Measurements from ENCODE around the gene CEBPZOS. TPM values are rescaled to one million over a fixed set of nuclear protein-coding genes. Genes with fewer than 3 reads are reported as not detected.

CEBPZOS gene
- total and polyA plus RNA-seq, 9 of the 15 experiments (the other 6 are each of a cell fraction or from before 2014, with no cell fraction given): 21.7 to 64.8 (median 46.7) TPM

DNA sequence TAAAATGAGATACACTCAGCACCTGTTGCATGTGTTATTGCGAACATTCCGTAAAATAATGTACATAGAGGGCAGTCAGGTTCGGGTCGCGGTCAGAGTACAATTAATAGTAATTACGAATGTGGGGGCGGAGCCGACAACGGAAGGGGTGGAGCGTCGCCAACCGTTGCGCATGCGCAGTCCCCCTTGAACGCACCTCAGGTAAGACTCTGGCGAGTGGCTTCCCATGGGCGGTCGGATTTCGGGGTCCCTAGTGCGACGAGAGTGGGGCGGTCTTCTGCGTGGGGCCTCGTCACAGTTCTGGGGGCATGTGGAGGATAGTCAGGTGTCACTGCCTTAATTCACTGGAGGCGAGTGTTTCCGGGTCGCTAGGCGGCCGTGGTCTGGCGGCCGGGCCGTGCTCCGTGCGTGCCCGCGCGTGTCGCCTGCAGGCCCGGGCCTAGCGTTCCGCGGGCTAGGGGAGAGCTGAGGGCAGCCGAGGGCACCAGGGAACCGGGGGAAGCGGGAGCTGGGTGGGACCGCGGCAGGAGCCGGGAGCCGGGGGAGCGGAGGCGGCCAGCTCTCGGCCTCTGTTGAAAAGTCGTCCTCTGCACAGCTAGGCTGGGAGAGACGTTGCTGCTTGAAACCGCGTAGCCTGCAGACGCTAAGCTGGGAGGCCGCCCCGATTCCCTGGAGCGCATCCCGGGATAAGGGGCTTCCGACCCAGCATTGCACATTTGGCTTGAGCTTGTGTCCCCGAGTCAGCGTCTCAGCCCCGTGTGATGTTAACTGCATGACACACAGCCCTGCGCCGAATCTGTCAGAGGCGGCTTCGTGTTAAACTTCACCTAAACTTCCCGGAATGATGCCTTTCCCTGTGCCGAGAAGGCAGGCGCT, at the start of gene CEBPZOS (continued):
- peak; percentile 81; the same call in 1 of the 2 replicates for TF ChIP-seq PML (IDR thresholded peaks at IDR 0.05; ENCODE audit: low read length)
- TF ChIP-seq ETV1 (tag; conservative IDR thresholded peaks at IDR 0.05; ENCODE audit: low read depth): no peak
- no peak; the same call in 1 of the 2 replicates for TF ChIP-seq CTBP1 (IDR thresholded peaks at IDR 0.05; ENCODE audit: borderline replicate concordance)
- TF ChIP-seq JUNB (CRISPR knock-in tag; conservative IDR thresholded peaks at IDR 0.05): no peak
- no peak for TF ChIP-seq HDAC3 (IDR thresholded peaks at IDR 0.05; ENCODE audit: borderline replicate concordance, partially characterized antibody)
- TF ChIP-seq EZH2 (IDR thresholded peaks at IDR 0.05; ENCODE audit: borderline replicate concordance, low read depth, low read length): no peak
- no peak for TF ChIP-seq ARID2 (IDR thresholded peaks at IDR 0.05)
- TF ChIP-seq ZBTB17 (CRISPR knock-in tag; IDR thresholded peaks at IDR 0.05): peak; percentile 60
- TF ChIP-seq, protein P1, sequence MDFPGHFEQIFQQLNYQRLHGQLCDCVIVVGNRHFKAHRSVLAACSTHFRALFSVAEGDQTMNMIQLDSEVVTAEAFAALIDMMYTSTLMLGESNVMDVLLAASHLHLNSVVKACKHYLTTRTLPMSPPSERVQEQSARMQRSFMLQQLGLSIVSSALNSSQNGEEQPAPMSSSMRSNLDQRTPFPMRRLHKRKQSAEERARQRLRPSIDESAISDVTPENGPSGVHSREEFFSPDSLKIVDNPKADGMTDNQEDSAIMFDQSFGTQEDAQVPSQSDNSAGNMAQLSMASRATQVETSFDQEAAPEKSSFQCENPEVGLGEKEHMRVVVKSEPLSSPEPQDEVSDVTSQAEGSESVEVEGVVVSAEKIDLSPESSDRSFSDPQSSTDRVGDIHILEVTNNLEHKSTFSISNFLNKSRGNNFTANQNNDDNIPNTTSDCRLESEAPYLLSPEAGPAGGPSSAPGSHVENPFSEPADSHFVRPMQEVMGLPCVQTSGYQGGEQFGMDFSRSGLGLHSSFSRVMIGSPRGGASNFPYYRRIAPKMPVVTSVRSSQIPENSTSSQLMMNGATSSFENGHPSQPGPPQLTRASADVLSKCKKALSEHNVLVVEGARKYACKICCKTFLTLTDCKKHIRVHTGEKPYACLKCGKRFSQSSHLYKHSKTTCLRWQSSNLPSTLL (IDR thresholded peaks at IDR 0.05): no peak
- 0 out of 2 replicates have a peak, but pooled peaks have one; percentile 12 for TF ChIP-seq FOSL1 (tag; conservative IDR thresholded peaks at IDR 0.05)
- TF ChIP-seq, protein P2, sequence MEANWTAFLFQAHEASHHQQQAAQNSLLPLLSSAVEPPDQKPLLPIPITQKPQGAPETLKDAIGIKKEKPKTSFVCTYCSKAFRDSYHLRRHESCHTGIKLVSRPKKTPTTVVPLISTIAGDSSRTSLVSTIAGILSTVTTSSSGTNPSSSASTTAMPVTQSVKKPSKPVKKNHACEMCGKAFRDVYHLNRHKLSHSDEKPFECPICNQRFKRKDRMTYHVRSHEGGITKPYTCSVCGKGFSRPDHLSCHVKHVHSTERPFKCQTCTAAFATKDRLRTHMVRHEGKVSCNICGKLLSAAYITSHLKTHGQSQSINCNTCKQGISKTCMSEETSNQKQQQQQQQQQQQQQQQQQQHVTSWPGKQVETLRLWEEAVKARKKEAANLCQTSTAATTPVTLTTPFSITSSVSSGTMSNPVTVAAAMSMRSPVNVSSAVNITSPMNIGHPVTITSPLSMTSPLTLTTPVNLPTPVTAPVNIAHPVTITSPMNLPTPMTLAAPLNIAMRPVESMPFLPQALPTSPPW (CRISPR knock-in tag; IDR thresholded peaks at IDR 0.05): no peak
- TF ChIP-seq CBX8 (IDR thresholded peaks at IDR 0.05; ENCODE audit: borderline replicate concordance, extremely low read depth, low read depth, low read length, poor library complexity, severe bottlenecking): no peak
- no peak for TF ChIP-seq TCFL5 (CRISPR knock-in tag; conservative IDR thresholded peaks at IDR 0.05)
- TF ChIP-seq ZSCAN29 (IDR thresholded peaks at IDR 0.05): 0 out of 2 replicates have a peak, but pooled peaks have one; percentile 33
- TF ChIP-seq, protein P3, sequence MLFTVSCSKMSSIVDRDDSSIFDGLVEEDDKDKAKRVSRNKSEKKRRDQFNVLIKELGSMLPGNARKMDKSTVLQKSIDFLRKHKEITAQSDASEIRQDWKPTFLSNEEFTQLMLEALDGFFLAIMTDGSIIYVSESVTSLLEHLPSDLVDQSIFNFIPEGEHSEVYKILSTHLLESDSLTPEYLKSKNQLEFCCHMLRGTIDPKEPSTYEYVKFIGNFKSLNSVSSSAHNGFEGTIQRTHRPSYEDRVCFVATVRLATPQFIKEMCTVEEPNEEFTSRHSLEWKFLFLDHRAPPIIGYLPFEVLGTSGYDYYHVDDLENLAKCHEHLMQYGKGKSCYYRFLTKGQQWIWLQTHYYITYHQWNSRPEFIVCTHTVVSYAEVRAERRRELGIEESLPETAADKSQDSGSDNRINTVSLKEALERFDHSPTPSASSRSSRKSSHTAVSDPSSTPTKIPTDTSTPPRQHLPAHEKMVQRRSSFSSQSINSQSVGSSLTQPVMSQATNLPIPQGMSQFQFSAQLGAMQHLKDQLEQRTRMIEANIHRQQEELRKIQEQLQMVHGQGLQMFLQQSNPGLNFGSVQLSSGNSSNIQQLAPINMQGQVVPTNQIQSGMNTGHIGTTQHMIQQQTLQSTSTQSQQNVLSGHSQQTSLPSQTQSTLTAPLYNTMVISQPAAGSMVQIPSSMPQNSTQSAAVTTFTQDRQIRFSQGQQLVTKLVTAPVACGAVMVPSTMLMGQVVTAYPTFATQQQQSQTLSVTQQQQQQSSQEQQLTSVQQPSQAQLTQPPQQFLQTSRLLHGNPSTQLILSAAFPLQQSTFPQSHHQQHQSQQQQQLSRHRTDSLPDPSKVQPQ (CRISPR knock-in tag; IDR thresholded peaks at IDR 0.05; ENCODE audit: borderline replicate concordance): no peak
- TF ChIP-seq, protein P4, sequence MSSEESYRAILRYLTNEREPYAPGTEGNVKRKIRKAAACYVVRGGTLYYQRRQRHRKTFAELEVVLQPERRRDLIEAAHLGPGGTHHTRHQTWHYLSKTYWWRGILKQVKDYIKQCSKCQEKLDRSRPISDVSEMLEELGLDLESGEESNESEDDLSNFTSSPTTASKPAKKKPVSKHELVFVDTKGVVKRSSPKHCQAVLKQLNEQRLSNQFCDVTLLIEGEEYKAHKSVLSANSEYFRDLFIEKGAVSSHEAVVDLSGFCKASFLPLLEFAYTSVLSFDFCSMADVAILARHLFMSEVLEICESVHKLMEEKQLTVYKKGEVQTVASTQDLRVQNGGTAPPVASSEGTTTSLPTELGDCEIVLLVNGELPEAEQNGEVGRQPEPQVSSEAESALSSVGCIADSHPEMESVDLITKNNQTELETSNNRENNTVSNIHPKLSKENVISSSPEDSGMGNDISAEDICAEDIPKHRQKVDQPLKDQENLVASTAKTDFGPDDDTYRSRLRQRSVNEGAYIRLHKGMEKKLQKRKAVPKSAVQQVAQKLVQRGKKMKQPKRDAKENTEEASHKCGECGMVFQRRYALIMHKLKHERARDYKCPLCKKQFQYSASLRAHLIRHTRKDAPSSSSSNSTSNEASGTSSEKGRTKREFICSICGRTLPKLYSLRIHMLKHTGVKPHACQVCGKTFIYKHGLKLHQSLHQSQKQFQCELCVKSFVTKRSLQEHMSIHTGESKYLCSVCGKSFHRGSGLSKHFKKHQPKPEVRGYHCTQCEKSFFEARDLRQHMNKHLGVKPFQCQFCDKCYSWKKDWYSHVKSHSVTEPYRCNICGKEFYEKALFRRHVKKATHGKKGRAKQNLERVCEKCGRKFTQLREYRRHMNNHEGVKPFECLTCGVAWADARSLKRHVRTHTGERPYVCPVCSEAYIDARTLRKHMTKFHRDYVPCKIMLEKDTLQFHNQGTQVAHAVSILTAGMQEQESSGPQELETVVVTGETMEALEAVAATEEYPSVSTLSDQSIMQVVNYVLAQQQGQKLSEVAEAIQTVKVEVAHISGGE (CRISPR knock-in tag; IDR thresholded peaks at IDR 0.05): peak in 2 of 3 experiments; percentile 42 to 91; a peak in 4 of 6 replicates
